ENCODE results near the gene EPOP. TPM values are rescaled to one million over a fixed set of nuclear protein-coding genes. Genes with fewer than 3 reads are reported as not detected.
A peak's percentile ranks its signal among the peaks of the same experiment; 100 is the strongest.

The EPOP gene
- total and polyA plus RNA-seq, 2 of the 13 experiments (the other 11 are each of a cell fraction or from before 2014, with no cell fraction given): 14.7 to 37.8 TPM

- TF ChIP-seq, protein P1, sequence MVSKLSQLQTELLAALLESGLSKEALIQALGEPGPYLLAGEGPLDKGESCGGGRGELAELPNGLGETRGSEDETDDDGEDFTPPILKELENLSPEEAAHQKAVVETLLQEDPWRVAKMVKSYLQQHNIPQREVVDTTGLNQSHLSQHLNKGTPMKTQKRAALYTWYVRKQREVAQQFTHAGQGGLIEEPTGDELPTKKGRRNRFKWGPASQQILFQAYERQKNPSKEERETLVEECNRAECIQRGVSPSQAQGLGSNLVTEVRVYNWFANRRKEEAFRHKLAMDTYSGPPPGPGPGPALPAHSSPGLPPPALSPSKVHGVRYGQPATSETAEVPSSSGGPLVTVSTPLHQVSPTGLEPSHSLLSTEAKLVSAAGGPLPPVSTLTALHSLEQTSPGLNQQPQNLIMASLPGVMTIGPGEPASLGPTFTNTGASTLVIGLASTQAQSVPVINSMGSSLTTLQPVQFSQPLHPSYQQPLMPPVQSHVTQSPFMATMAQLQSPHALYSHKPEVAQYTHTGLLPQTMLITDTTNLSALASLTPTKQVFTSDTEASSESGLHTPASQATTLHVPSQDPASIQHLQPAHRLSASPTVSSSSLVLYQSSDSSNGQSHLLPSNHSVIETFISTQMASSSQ (IDR thresholded peaks at IDR 0.05; ENCODE audit: low read depth): no peak
- TF ChIP-seq, protein P1 (CRISPR knock-in tag; IDR thresholded peaks at IDR 0.05; ENCODE audit: borderline replicate concordance): no peak
- TF ChIP-seq ZNF207 (IDR thresholded peaks at IDR 0.05; ENCODE audit: borderline replicate concordance) (no peak), ATF7 (IDR thresholded peaks at IDR 0.05) (no peak), ATF7 (CRISPR knock-in tag; IDR thresholded peaks at IDR 0.05) (no peak), KLF12 (CRISPR knock-in tag; IDR thresholded peaks at IDR 0.05; ENCODE audit: borderline replicate concordance) (peak; percentile 52; the same call in 1 of the 2 replicates), NFE2L1 (CRISPR knock-in tag; IDR thresholded peaks at IDR 0.05; ENCODE audit: borderline replicate concordance) (no peak), ZBTB10 (CRISPR knock-in tag; IDR thresholded peaks at IDR 0.05; ENCODE audit: borderline replicate concordance) (no peak), WIZ (CRISPR knock-in tag; IDR thresholded peaks at IDR 0.05) (no peak), ZBTB14 (CRISPR knock-in tag; IDR thresholded peaks at IDR 0.05) (peak; percentile 88), ZNF441 (CRISPR knock-in tag; IDR thresholded peaks at IDR 0.05; ENCODE audit: borderline replicate concordance) (no peak), KDM5A (IDR thresholded peaks at IDR 0.05; ENCODE audit: borderline replicate concordance, low read length) (no peak), PHB2 (IDR thresholded peaks at IDR 0.05; ENCODE audit: partially characterized antibody) (no peak), ZIK1 (CRISPR knock-in tag; IDR thresholded peaks at IDR 0.05; ENCODE audit: borderline replicate concordance, low read depth) (no peak), ZKSCAN8 (CRISPR knock-in tag; IDR thresholded peaks at IDR 0.05; ENCODE audit: borderline replicate concordance) (no peak), ZNF775 (CRISPR knock-in tag; IDR thresholded peaks at IDR 0.05; ENCODE audit: borderline replicate concordance) (no peak), CC2D1A (CRISPR knock-in tag; IDR thresholded peaks at IDR 0.05) (no peak), ZSCAN12 (CRISPR knock-in tag; IDR thresholded peaks at IDR 0.05) (no peak), ZNF850 (CRISPR knock-in tag; conservative IDR thresholded peaks at IDR 0.05) (no peak), DPF2 (CRISPR knock-in tag; IDR thresholded peaks at IDR 0.05; ENCODE audit: borderline replicate concordance, low read depth) (no peak)
- TF ChIP-seq, protein P2, sequence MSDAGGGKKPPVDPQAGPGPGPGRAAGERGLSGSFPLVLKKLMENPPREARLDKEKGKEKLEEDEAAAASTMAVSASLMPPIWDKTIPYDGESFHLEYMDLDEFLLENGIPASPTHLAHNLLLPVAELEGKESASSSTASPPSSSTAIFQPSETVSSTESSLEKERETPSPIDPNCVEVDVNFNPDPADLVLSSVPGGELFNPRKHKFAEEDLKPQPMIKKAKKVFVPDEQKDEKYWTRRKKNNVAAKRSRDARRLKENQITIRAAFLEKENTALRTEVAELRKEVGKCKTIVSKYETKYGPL (CRISPR knock-in tag; IDR thresholded peaks at IDR 0.05): peak; percentile 62; the same call in 1 of the 2 replicates
Measured at GRCh38 chr17:38704606-38705522, 30.1 kb upstream of the EPOP start, which contains the start of gene MLLT6 (continued).
